GM21529 (cell line): ENCODE data around the gene STAB1.

Source experiments
- ATAC-seq: cut with Tn5 transposase; IDR thresholded peaks from one replicate; pipeline ENCODE4 v1.9.1; 2021; ENCODE audit not compliant: unreplicated experiment

STAB1 gene

GRCh38 chr3:52557011-52557960, 62.1 kb downstream of the STAB1 start:
- ATAC-seq = no peak

- no peak for ATAC-seq
Observed at GRCh38 chr3:52558436-52558835, 63.3 kb downstream of the STAB1 start.

GRCh38 chr3:52561028-52561747, 66.0 kb downstream of the STAB1 start:
- ATAC-seq = no peak

- no peak for ATAC-seq
Observed at GRCh38 chr3:52563984-52564383, 68.8 kb downstream of the STAB1 start.

GRCh38 chr3:52568069-52568468, 72.9 kb downstream of the STAB1 start:
- no peak for ATAC-seq

GRCh38 chr3:52570076-52570475, 74.9 kb downstream of the STAB1 start:
- no peak for ATAC-seq

- no peak for ATAC-seq
Observed at GRCh38 chr3:52572221-52572620, 77.1 kb downstream of the STAB1 start.
